Stimulated activated CD4-positive, alpha-beta T cell treated with anti-CD3 and anti-CD28 coated beads, TNF-alpha, amount 100 ng/mL, for 48 hours (primary cell): ENCODE data around the gene RTL10.
A peak's percentile ranks its signal among the peaks of the same experiment; 100 is the strongest.

ENCODE experiments used
- DNase-seq, 3 donors: peaks; one replicate each; pipeline ENCODE4 v3.0.0-alpha.2; 2020; ENCODE audit warnings: low read depth in 3 of 3

The RTL10 gene

GRCh38 chr22:19809741-19810140 lies 44.9 kb downstream of the RTL10 start:
- no peak for DNase-seq

GRCh38 chr22:19808873-19809478 lies 45.7 kb downstream of the RTL10 start:
- no peak for DNase-seq

- no peak for DNase-seq
Observed at GRCh38 chr22:19807914-19808872, 46.5 kb downstream of the RTL10 start.

GRCh38 chr22:19807161-19807913 lies 47.3 kb downstream of the RTL10 start:
- no peak for DNase-seq

- DNase-seq = peak in 1 of 3 donors; percentile 8
Observed at GRCh38 chr22:19806213-19807160, 48.2 kb downstream of the RTL10 start.

- no peak for DNase-seq
Observed at GRCh38 chr22:19805821-19806212, 48.9 kb downstream of the RTL10 start.
